ENCODE results near the gene TBC1D8. TPM values are rescaled to one million over a fixed set of nuclear protein-coding genes. Genes with fewer than 3 reads are reported as not detected.

Gene TBC1D8
- total RNA-seq, 1 donor from 2014 or later, result 19.9 TPM

GRCh38 chr2:101107241-101107640 lies 43.9 kb downstream of the TBC1D8 start:
- H3K4me1 ChIP-seq, result peaks cover 12% of the 10 kb centered on the region
- H3K27ac ChIP-seq, result no peak overlapping the region
- no peak overlapping the region for H3K4me3 ChIP-seq
- no peaks in the 10 kb centered on the region for H3K27me3 ChIP-seq
- no peaks in the 10 kb centered on the region for H3K9me3 ChIP-seq
- no peaks in the 10 kb centered on the region for H3K36me3 ChIP-seq
- intact Hi-C loops (cut with DNase I), result no loop called here
- DNase-seq (no peak), ATAC-seq (no peak)
- no peak for TF ChIP-seq CTCF (IDR thresholded peaks at IDR 0.05)

GRCh38 chr2:101106453-101107181 lies 44.6 kb downstream of the TBC1D8 start:
- H3K27ac ChIP-seq, result no peak overlapping the region
- no peaks in the 10 kb centered on the region for H3K36me3 ChIP-seq
- H3K9me3 ChIP-seq, result no peaks in the 10 kb centered on the region
- H3K27me3 ChIP-seq, result no peaks in the 10 kb centered on the region
- intact Hi-C loops (cut with DNase I), result no loop called here
- H3K4me1 ChIP-seq, result peaks cover 12% of the 10 kb centered on the region
- peak; percentile 41 for ATAC-seq
- no peak for DNase-seq
- H3K4me3 ChIP-seq, result no peak overlapping the region
- no peak for TF ChIP-seq CTCF (IDR thresholded peaks at IDR 0.05)

- DNase-seq, result no peak
- Histone ChIP-seq H3K36me3 (no peaks in the 10 kb centered on the region), H3K9me3 (no peaks in the 10 kb centered on the region), H3K27ac (no peak overlapping the region), H3K4me3 (no peak overlapping the region), H3K27me3 (no peaks in the 10 kb centered on the region), H3K4me1 (peaks cover 12% of the 10 kb centered on the region)
- intact Hi-C loops (cut with DNase I), result no loop called here
- ATAC-seq, result no peak
- no peak for TF ChIP-seq CTCF (IDR thresholded peaks at IDR 0.05)
These were observed 45.5 kb downstream of the TBC1D8 start for GRCh38 chr2:101105654-101106053.

- H3K27me3 ChIP-seq, result no peaks in the 10 kb centered on the region
- peaks cover 11% of the 10 kb centered on the region for H3K9me3 ChIP-seq
- DNase-seq (no peak), ATAC-seq (no peak)
- intact Hi-C loops (cut with DNase I), result no loop called here
- TF ChIP-seq CTCF (IDR thresholded peaks at IDR 0.05), result no peak
- H3K36me3 ChIP-seq, result no peaks in the 10 kb centered on the region
- no peaks in the 10 kb centered on the region for H3K4me1 ChIP-seq
- no peak overlapping the region for H3K4me3 ChIP-seq
- no peak overlapping the region for H3K27ac ChIP-seq
These were observed 53.5 kb downstream of the TBC1D8 start for GRCh38 chr2:101097638-101098037.

GRCh38 chr2:101096619-101097142 lies 54.5 kb downstream of the TBC1D8 start:
- H3K27me3 ChIP-seq, result no peaks in the 10 kb centered on the region
- H3K4me1 ChIP-seq, result no peaks in the 10 kb centered on the region
- intact Hi-C loops (cut with DNase I), result no loop called here
- no peak overlapping the region for H3K4me3 ChIP-seq
- no peak for TF ChIP-seq CTCF (IDR thresholded peaks at IDR 0.05)
- no peak for DNase-seq
- H3K9me3 ChIP-seq, result peaks cover 11% of the 10 kb centered on the region
- H3K27ac ChIP-seq, result no peak overlapping the region
- no peaks in the 10 kb centered on the region for H3K36me3 ChIP-seq
- ATAC-seq, result no peak
